Stimulated activated CD4-positive, alpha-beta T cell treated with anti-CD3 and anti-CD28 coated beads, TNF-alpha, amount 100 ng/mL, for 4 hours (primary cell): Measurements from ENCODE around the gene RBBP5.

Experiments used
- DNase-seq, 3 experiments: peaks; one replicate each; pipeline ENCODE4 v3.0.0-alpha.2; 2020; ENCODE audit warnings: low read depth in 3 of 3

The RBBP5 gene

DNA sequence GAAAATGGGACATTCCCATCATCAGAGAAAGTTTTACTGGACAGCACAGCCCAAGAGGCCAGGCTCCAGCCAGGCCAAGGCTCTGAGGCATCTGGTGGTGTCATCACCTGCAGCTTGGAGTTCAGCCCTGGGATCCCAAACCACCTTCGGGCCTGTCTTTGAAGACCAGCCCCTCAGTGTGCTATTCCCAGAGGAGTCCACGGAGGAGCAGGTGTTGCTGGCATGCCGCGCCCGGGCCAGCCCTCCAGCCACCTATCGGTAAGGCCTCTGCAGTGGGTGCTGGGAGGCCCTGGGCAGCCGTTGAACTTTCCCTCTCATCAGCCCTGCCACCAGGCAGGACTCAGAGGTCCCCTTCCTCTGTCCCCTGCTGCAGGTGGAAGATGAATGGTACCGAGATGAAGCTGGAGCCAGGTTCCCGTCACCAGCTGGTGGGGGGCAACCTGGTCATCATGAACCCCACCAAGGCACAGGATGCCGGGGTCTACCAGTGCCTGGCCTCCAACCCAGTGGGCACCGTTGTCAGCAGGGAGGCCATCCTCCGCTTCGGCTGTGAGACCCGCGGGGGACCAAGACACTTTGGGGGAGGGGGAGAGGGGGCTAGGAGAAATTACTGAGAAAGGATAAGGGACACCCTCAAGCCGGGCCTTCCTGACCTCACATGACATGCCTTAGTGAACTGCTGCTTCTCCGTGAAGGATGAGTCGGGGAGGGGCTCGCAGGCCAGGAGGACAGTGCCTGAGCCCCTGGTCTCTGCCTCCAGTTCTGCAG lies 63.8 kb downstream of the RBBP5 start:
- DNase-seq: no peak

- DNase-seq: no peak
Measured at GRCh38 chr1:205056956-205057568, 64.7 kb downstream of the RBBP5 start.

- DNase-seq: no peak
Measured at GRCh38 chr1:205056188-205056611, 65.6 kb downstream of the RBBP5 start.

GRCh38 chr1:205054013-205054412 lies 67.8 kb downstream of the RBBP5 start:
- no peak for DNase-seq

GRCh38 chr1:205053296-205053695 lies 68.5 kb downstream of the RBBP5 start:
- no peak for DNase-seq

GRCh38 chr1:205052690-205053089 lies 69.1 kb downstream of the RBBP5 start:
- DNase-seq: no peak

- no peak for DNase-seq
Measured at GRCh38 chr1:205049479-205049878, 72.3 kb downstream of the RBBP5 start.

DNA sequence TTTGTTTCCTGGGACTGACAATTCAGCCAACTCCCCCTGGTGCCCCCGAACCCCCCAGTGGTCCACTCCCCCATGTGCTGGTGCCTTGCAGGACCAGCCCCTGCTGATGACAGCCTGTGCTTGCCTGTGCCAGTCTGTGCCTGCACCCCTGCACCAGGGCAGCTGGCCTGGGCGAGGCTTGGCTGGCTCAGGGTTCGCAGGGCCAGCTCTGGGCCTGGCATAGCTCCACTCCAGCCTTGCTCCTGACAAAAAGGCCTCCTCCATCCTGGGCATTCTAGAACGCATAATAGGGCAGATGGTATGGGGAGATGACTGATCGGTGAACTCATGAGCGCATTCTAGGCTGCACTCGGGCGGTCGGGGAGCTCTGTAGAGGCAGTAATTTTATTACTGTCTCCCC lies 73.4 kb downstream of the RBBP5 start:
- no peak for DNase-seq

- DNase-seq: no peak
Measured at GRCh38 chr1:205047764-205048231, 74.0 kb downstream of the RBBP5 start.

- DNase-seq: no peak
Measured at GRCh38 chr1:205046870-205047269, 74.9 kb downstream of the RBBP5 start.

DNA sequence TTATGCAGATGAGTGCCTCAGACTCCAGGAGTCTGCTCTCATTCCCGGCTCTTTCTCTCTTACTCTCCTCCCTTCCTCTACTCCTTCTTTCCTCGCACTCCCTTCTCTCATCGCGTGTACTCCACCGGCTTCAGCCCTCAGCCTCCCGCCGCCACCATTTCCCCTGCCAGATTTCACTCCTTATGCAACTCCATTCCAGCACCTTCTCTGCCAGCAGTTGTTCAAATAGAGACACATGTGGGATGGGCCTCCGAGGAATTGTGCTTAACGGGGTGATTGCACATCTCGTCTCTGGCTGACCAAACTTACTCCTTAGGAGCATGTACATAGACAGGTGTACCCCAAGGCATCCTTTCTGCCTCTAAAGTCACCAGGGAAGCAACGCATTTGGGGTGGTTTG lies 76.6 kb downstream of the RBBP5 start:
- DNase-seq: no peak

DNA sequence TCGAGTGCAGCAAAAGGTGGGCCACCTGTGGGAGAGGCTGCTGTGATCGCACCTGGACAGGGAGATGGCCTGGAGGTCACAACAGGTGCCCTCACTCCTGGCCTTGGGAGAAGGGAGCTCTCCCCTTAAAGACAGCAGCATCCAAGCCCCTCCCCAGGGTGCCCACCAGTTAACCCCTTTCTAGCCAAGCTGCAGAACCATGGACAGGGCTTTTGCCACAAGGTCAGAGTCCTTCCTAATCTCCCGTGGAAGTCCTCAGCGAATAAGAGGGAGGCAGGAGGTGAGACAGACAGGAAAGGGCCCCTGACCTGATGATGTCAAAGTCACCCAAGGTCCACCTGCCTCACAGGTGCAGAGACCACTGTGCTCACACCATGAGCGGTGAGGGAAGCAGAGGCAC lies 77.0 kb downstream of the RBBP5 start:
- no peak for DNase-seq

GRCh38 chr1:205043866-205044265 lies 77.9 kb downstream of the RBBP5 start:
- DNase-seq: no peak

DNA sequence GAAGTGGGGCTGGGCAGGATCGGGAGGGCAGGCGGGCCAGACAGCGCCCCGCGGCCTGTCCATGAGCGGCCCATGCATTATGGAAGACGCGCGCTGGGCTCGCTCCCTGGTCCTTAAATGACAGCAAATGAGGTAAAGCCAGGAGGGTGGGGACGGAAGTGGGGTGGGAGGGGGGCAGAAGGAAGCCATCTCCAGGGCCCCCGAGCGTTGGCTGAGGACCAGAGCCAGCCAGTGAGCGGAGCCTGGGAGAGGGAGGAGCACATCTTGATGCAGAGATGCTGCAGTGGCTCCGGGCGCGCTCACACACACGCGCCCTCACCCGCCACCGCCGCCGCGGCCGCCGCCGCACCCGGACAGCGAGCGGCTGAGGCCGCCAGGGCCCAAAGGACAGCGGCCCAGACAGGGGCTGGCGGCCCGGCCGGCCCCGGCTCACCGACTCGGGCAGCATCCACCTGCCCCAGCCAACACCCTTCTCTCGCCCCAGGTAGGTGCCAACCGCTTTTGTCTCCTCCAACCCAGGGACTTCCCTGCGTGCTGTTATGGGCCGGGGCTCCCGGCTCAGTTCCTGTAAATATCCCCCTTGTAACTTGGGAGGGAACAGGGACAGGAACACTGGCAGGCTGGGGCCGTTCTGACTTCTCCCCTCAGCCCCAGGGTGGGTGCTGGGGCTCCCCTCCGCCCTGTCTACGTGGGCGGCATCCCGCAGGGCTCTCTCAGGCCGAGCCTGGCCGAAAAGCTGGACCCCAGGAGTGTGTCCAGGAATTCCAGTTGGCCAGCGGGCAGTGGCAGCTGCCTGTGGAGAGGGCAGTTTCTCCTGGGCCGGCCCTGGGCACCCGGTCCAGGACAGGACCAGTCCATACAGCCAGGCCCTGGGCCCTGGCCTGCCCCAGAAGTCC lies 78.6 kb downstream of the RBBP5 start, which contains the start of gene CNTN2:
TSS of gene CNTN2 (plus strand) at position 302 of the 896 bp plus-strand sequence. CDS start 9,974 bp downstream, outside the sequence.
- no peak for DNase-seq

GRCh38 chr1:205041998-205042910 lies 79.5 kb downstream of the RBBP5 start:
- DNase-seq: no peak

GRCh38 chr1:205041001-205041715 lies 80.6 kb downstream of the RBBP5 start:
- no peak for DNase-seq

DNA sequence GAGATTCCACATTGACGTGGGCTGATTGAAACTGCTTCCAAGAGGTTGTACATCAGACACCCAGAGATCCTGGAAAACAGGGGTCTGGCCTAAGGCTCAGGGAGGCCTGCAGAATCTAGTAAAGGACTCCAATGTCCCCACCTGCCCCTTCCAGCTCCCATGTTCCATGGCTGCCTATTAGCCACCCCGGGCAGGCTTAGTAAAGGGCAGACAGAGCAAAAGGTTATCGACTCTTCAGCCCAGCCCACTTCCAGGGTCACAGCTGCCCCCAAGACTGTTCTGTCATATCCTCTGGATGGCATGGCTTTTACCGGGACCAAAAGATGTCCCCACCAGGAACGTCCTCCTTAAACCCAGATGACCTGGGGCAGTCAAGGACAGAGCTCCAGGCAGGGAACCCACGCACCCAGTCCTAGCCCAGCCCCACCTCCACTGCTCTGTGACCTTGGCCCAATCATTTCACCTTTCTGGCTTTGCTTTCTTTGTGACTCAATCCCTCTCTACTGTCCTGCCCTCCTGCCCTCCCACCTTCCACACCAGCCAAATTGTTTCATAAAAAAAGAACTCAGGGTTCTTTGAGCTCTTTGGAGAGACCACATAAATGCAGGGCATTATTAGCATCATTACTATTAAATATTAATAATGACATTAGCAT lies 83.5 kb downstream of the RBBP5 start:
- DNase-seq: no peak

- no peak for DNase-seq
Measured at GRCh38 chr1:205037539-205037938, 84.2 kb downstream of the RBBP5 start.
